PC-3 (cell line): ENCODE measurements around the gene TNK1. TPM values are rescaled to one million over a fixed set of nuclear protein-coding genes. Genes with fewer than 3 reads are reported as not detected.

ENCODE experiments used
- ATAC-seq: fragments of 200-7000 bp; cut with Tn5 transposase; 2 replicates; pipeline ENCODE4 v1.9.1; 2020; ENCODE audit warnings: mild to moderate bottlenecking, moderate library complexity
- BruUV-seq: library from RNA; stranded (reverse); fragments of 400-500 nt; replicated peaks from 2 replicates; lab custom pipeline; 2021; lab: Mats Ljungman, UMichigan
- CTCF ChIA-PET: fragments of 300-600 bp; sonication (Branson Sonifier 250); formaldehyde crosslinking; loops from one replicate; lab custom pipeline; 2022; ENCODE audit warnings: antibody characterized with exemption; lab: Charles Lee
- POLR2A ChIA-PET: fragments of 300-600 bp; sonication (Branson Sonifier 250); formaldehyde crosslinking; loops from one replicate; lab custom pipeline; 2022; ENCODE audit warnings: antibody characterized with exemption; ENCODE audit not compliant: unreplicated experiment; lab: Charles Lee
- DNase-seq: peaks from one replicate; pipeline ENCODE4 v3.0.0-alpha.2; 2015
- H2AFZ ChIP-seq: fragments of 300-600 bp; sonication (generic); 2 replicates; pipeline ENCODE4 v1.6.0; 2016; ENCODE audit warnings: antibody characterized with exemption, low read length
- H3F3A ChIP-seq: fragments of 300-600 bp; sonication (generic); one replicate; pipeline ENCODE4 v1.6.0; 2017; ENCODE audit warnings: antibody characterized with exemption, low read length, control low read depth, mild to moderate bottlenecking; ENCODE audit not compliant: unreplicated experiment
- H3K27ac ChIP-seq: fragments of 300-600 bp; sonication (generic); 2 replicates; pipeline ENCODE4 v1.5.1; 2016; ENCODE audit warnings: mild to moderate bottlenecking, low read length
- H3K27me3 ChIP-seq: fragments of 300-600 bp; sonication (generic); 2 replicates; pipeline ENCODE4 v1.6.1; 2016; ENCODE audit warnings: low read length, mixed read lengths
- H3K36me3 ChIP-seq: fragments of 300-600 bp; sonication (generic); 2 replicates; pipeline ENCODE4 v1.6.1; 2016; ENCODE audit warnings: low read depth, mixed run types, low read length, mixed read lengths
- H3K4me1 ChIP-seq: fragments of 300-600 bp; sonication (generic); 2 replicates; pipeline ENCODE4 v1.5.1; 2016; ENCODE audit warnings: low read length; ENCODE audit not compliant: insufficient read depth
- H3K4me2 ChIP-seq: fragments of 300-600 bp; sonication (generic); 2 replicates; pipeline ENCODE4 v1.6.0; 2016; ENCODE audit warnings: low read length
- H3K4me3 ChIP-seq: fragments of 300-600 bp; sonication (generic); 2 replicates; pipeline ENCODE4 v1.5.1; 2016; ENCODE audit warnings: mild to moderate bottlenecking, low read length, mixed read lengths
- H3K79me2 ChIP-seq: fragments of 300-600 bp; sonication (generic); 2 replicates; pipeline ENCODE4 v1.6.1; 2017; ENCODE audit warnings: low read length, mixed read lengths
- H3K9ac ChIP-seq: fragments of 300-600 bp; sonication (generic); 2 replicates; pipeline ENCODE4 v1.6.0; 2016; ENCODE audit warnings: mild to moderate bottlenecking, low read length
- H3K9me2 ChIP-seq: fragments of 300-600 bp; sonication (generic); replicated peaks from 2 replicates; pipeline ENCODE4 v1.6.1; 2016; ENCODE audit warnings: mixed run types, low read length, mixed read lengths
- H3K9me3 ChIP-seq: fragments of 300-600 bp; sonication (generic); 2 replicates; pipeline ENCODE4 v1.6.1; 2016; ENCODE audit warnings: low read length, mixed read lengths
- H4K20me1 ChIP-seq: fragments of 300-600 bp; sonication (generic); 2 replicates; pipeline ENCODE4 v1.6.1; 2016; ENCODE audit warnings: low read length, mixed read lengths
- EZH2 ChIP-seq: fragments of 300-600 bp; sonication (generic); IDR thresholded peaks from one replicate; pipeline ENCODE4 v1.6.1; 2017; ENCODE audit warnings: antibody characterized with exemption, mild to moderate bottlenecking, low read length; ENCODE audit not compliant: unreplicated experiment
- EZH2phosphoT487 ChIP-seq: fragments of 300-600 bp; sonication (generic); IDR thresholded peaks from 2 replicates; pipeline ENCODE4 v1.6.1; 2018; ENCODE audit warnings: mild to moderate bottlenecking, antibody characterized with exemption, low read length, borderline replicate concordance
- intact Hi-C: fragments of 100-400 bp; cut with micrococcal nuclease; formaldehyde crosslinking; loops from 2 replicates; pipeline ENCODE4 v1.9.0; 2023
- total RNA-seq: library from RNA; depleted of rRNA; stranded (reverse); fragments of >200 nt; gene quantifications from 2 replicates; pipeline ENCODE4 v1.2.3, GENCODE V29; 2014
- TF ChIP-seq, protein P1 (sequence below): fragments of 300-600 bp; sonication (generic); conservative IDR thresholded peaks from 2 replicates; pipeline ENCODE4 v1.5.1; 2017; ENCODE audit warnings: antibody characterized with exemption, low read depth, mild to moderate bottlenecking, low read length

The TNK1 gene
- total RNA-seq, 1 experiment from 2014 or later: 10.8 TPM

DNA sequence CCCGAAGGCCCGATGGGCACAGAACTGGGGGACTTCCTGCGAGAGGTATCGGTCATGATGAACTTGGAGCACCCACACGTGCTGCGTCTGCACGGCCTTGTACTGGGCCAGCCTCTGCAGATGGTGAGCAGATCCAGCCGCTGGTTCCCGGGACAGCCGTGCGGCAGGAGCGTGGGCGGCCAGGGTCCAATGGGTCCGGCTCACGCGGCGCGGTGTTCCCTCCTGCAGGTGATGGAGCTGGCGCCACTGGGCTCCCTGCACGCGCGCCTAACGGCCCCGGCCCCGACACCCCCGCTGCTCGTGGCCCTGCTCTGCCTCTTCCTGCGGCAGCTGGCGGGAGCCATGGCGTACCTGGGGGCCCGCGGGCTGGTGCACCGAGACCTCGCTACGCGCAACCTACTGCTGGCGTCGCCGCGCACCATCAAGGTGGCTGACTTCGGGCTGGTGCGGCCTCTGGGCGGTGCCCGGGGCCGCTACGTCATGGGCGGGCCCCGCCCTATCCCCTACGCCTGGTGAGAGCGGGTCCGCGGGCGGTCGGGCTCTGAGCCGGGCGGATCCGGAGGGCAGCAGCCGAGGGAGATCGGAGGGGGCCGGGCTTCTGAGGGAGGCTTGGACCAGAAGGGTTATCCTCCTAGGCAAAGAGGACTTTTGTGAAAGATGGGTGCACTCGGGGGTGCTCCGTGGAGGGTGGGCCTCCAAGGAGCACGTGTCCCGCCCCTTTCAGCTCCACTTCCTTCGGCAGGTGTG lies 3.0 kb downstream of the TNK1 start:
- Histone ChIP-seq H3K27ac (no peak overlapping the region), H3K4me3 (no peak overlapping the region), H3F3A (no peaks in the 10 kb centered on the region), H3K4me1 (peaks cover 6% of the 10 kb centered on the region; the same call in 1 of the 2 replicates), H3K9me3 (no peaks in the 10 kb centered on the region), H3K4me2 (no peak overlapping the region), H4K20me1 (no peaks in the 10 kb centered on the region), H3K27me3 (no peaks in the 10 kb centered on the region), H3K9ac (no peak overlapping the region), H3K9me2 (no peaks in the 10 kb centered on the region), H3K79me2 (peaks cover 4% of the 10 kb centered on the region; the same call in 1 of the 2 replicates), H3K36me3 (no peaks in the 10 kb centered on the region), H2AFZ (no peak overlapping the region)
- CTCF ChIA-PET: no interaction called here
- POLR2A ChIA-PET: no interaction called here
- TF ChIP-seq EZH2: no peak
- TF ChIP-seq, protein P1, sequence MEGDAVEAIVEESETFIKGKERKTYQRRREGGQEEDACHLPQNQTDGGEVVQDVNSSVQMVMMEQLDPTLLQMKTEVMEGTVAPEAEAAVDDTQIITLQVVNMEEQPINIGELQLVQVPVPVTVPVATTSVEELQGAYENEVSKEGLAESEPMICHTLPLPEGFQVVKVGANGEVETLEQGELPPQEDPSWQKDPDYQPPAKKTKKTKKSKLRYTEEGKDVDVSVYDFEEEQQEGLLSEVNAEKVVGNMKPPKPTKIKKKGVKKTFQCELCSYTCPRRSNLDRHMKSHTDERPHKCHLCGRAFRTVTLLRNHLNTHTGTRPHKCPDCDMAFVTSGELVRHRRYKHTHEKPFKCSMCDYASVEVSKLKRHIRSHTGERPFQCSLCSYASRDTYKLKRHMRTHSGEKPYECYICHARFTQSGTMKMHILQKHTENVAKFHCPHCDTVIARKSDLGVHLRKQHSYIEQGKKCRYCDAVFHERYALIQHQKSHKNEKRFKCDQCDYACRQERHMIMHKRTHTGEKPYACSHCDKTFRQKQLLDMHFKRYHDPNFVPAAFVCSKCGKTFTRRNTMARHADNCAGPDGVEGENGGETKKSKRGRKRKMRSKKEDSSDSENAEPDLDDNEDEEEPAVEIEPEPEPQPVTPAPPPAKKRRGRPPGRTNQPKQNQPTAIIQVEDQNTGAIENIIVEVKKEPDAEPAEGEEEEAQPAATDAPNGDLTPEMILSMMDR: no peak
- ATAC-seq (no peak), DNase-seq (no peak)
- intact Hi-C loops: no loop called here
- BruUV-seq: no TSS peak

DNA sequence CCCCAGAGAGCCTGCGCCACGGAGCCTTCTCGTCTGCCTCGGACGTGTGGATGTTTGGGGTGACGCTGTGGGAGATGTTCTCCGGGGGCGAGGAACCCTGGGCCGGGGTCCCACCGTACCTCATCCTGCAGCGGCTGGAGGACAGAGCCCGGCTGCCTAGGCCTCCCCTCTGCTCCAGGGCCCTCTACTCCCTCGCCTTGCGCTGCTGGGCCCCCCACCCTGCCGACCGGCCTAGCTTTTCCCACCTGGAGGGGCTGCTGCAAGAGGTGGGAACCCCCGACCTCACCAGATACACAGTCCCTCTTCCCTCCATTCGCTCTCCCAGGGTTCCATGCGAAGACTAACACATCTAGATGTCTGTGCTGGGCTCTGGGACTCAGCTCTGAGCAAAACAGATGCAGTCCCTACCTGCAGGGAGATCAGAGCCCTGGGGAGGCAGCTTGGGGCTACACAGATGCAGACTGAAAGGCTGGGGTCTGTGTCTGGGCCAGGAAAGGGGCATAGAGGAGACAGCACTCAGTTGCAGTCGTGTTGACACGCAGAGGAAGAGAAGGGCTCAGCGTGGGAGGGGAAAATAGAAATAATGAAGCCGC lies 3.7 kb downstream of the TNK1 start:
- POLR2A ChIA-PET: no interaction called here

More for the DNA sequence above, 3.7 kb downstream of the TNK1 start:
- peaks cover 4% of the 10 kb centered on the region; the same call in 1 of the 2 replicates for H3K79me2 ChIP-seq
- H3F3A ChIP-seq: no peaks in the 10 kb centered on the region
- no peaks in the 10 kb centered on the region for H3K9me2 ChIP-seq
- no peak overlapping the region for H3K4me2 ChIP-seq
- TF ChIP-seq EZH2 (no peak), EZH2phosphoT487 (no peak)
- TF ChIP-seq, protein P1: no peak
- intact Hi-C loops: no loop called here
- no peak for ATAC-seq
- no peak overlapping the region for H2AFZ ChIP-seq
- H3K27ac ChIP-seq: no peak overlapping the region
- H3K36me3 ChIP-seq: no peaks in the 10 kb centered on the region
- no TSS peak for BruUV-seq
- no peak overlapping the region for H3K4me3 ChIP-seq
- H3K4me1 ChIP-seq: peaks cover 6% of the 10 kb centered on the region; the same call in 1 of the 2 replicates
- no peaks in the 10 kb centered on the region for H3K9me3 ChIP-seq
- no peaks in the 10 kb centered on the region for H3K27me3 ChIP-seq
- no peak for DNase-seq
- H4K20me1 ChIP-seq: no peaks in the 10 kb centered on the region
- H3K9ac ChIP-seq: no peak overlapping the region
- CTCF ChIA-PET: no interaction called here
